ENCODE results near the gene GPR158.

Gene GPR158

GRCh38 chr10:25504306-25504705 lies 329.5 kb downstream of the GPR158 start:
- DNase-seq (ENCODE audit: low spot score): no peak

GRCh38 chr10:25504838-25505237 lies 330.0 kb downstream of the GPR158 start:
- no peak for DNase-seq (ENCODE audit: low spot score)

GRCh38 chr10:25505466-25505865 lies 330.7 kb downstream of the GPR158 start:
- no peak for DNase-seq (ENCODE audit: low spot score)

- no peak for DNase-seq (ENCODE audit: low spot score)
These were observed 332.1 kb downstream of the GPR158 start for GRCh38 chr10:25506821-25507335.

- DNase-seq (ENCODE audit: low spot score): no peak
These were observed 333.5 kb downstream of the GPR158 start for GRCh38 chr10:25508112-25508815.

- no peak for DNase-seq (ENCODE audit: low spot score)
These were observed 334.4 kb downstream of the GPR158 start for GRCh38 chr10:25509151-25509550.

- DNase-seq (ENCODE audit: low spot score): no peak
These were observed 347.5 kb downstream of the GPR158 start for GRCh38 chr10:25522294-25522693.

GRCh38 chr10:25522946-25523608 lies 348.3 kb downstream of the GPR158 start:
- no peak for DNase-seq (ENCODE audit: low spot score)

- DNase-seq (ENCODE audit: low spot score): no peak
These were observed 355.5 kb downstream of the GPR158 start for GRCh38 chr10:25530306-25530705.

GRCh38 chr10:25531457-25532061 lies 356.8 kb downstream of the GPR158 start:
- no peak for DNase-seq (ENCODE audit: low spot score)

- no peak for DNase-seq (ENCODE audit: low spot score)
These were observed 357.4 kb downstream of the GPR158 start for GRCh38 chr10:25532213-25532612.

GRCh38 chr10:25536027-25536426 lies 361.2 kb downstream of the GPR158 start:
- DNase-seq (ENCODE audit: low spot score): no peak

- no peak for DNase-seq (ENCODE audit: low spot score)
These were observed 372.6 kb downstream of the GPR158 start for GRCh38 chr10:25547382-25547781.

GRCh38 chr10:25552283-25552919 lies 377.6 kb downstream of the GPR158 start:
- no peak for DNase-seq (ENCODE audit: low spot score)

- no peak for DNase-seq (ENCODE audit: low spot score)
These were observed 381.1 kb downstream of the GPR158 start for GRCh38 chr10:25555865-25556264.

GRCh38 chr10:25556457-25556856 lies 381.7 kb downstream of the GPR158 start:
- DNase-seq (ENCODE audit: low spot score): no peak

- no peak for DNase-seq (ENCODE audit: low spot score)
These were observed 382.3 kb downstream of the GPR158 start for GRCh38 chr10:25557136-25557535.

- DNase-seq (ENCODE audit: low spot score): no peak
These were observed 387.0 kb downstream of the GPR158 start for GRCh38 chr10:25561758-25562157.

GRCh38 chr10:25562547-25562946 lies 387.7 kb downstream of the GPR158 start:
- no peak for DNase-seq (ENCODE audit: low spot score)

GRCh38 chr10:25564351-25564750 lies 389.6 kb downstream of the GPR158 start:
- no peak for DNase-seq (ENCODE audit: low spot score)

GRCh38 chr10:25565570-25565969 lies 390.8 kb downstream of the GPR158 start:
- DNase-seq (ENCODE audit: low spot score): no peak

- DNase-seq (ENCODE audit: low spot score): no peak
These were observed 398.5 kb downstream of the GPR158 start for GRCh38 chr10:25573316-25573715.

- no peak for DNase-seq (ENCODE audit: low spot score)
These were observed 400.5 kb downstream of the GPR158 start for GRCh38 chr10:25575343-25575742.
